Measurements from ENCODE around the gene HDAC9.

Gene HDAC9

DNA sequence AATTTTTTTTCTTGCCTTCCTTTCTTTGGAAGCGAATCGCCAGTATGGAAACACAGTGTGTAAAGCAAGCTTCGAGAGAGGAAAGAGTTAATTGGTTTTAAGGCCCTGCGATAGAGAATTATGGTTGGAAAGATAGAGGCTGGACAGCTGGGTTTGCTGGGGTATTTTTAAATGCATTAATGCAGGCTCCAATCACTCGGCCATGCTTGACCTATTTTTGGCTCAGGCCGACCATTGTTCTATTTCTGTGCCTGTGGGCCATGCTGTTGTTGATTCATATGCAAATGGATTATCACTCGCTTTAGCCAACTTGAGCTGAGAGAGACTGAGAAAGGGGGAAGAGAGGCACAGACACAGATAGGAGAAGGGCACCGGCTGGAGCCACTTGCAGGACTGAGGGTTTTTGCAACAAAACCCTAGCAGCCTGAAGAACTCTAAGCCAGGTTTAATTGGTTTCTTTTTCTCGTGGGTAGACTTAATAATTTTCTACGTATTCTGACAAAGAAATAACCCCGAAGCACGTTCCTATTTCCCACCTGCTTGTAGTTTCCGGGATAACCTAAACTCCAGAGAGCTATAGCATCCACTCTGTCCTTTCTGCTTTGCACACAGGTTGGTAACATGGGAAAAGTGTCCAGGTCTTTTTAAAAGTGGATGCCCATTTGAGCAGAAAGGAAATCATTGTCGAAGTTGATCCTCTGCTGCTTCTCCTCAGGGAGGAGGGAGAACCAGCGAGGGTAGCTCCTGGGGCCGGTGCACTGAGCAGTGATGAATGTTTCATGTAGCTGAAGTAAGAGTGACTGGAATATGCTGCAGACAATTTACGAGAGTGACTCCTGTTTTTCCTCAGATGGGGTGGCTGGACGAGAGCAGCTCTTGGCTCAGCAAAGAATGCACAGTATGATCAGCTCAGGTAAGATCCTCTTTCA lies at the start of gene HDAC9:
Gene HDAC9, plus strand, starts transcription at position 338 of the 929 bp plus-strand sequence. Its CDS starts 554 bp downstream, at position 892.
- DNase-seq (ENCODE audit: low read depth, low spot score) = no peak
- peak within 1 kb of the TSS; percentile 44 for H3K4me3 ChIP-seq (ENCODE audit: low read depth, low read length)
- CTCF ChIA-PET = interaction anchor here (0.7 to 1.5 kb wide), 7 partner anchors 11 to 143 kb away, joined by 3 to 6 read pairs (median 3); no protein-coding TSS in a partner anchor
- POLR2A ChIA-PET = interaction anchor here (0.5 to 1.5 kb wide), 4 partner anchors 11 to 35 kb away, joined by 3 to 7 read pairs (median 3); no protein-coding TSS in a partner anchor
- TF ChIP-seq, protein P1, sequence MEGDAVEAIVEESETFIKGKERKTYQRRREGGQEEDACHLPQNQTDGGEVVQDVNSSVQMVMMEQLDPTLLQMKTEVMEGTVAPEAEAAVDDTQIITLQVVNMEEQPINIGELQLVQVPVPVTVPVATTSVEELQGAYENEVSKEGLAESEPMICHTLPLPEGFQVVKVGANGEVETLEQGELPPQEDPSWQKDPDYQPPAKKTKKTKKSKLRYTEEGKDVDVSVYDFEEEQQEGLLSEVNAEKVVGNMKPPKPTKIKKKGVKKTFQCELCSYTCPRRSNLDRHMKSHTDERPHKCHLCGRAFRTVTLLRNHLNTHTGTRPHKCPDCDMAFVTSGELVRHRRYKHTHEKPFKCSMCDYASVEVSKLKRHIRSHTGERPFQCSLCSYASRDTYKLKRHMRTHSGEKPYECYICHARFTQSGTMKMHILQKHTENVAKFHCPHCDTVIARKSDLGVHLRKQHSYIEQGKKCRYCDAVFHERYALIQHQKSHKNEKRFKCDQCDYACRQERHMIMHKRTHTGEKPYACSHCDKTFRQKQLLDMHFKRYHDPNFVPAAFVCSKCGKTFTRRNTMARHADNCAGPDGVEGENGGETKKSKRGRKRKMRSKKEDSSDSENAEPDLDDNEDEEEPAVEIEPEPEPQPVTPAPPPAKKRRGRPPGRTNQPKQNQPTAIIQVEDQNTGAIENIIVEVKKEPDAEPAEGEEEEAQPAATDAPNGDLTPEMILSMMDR (IDR thresholded peaks at IDR 0.05; ENCODE audit: insufficient read depth, low read length, missing control alignments) = no peak

DNA sequence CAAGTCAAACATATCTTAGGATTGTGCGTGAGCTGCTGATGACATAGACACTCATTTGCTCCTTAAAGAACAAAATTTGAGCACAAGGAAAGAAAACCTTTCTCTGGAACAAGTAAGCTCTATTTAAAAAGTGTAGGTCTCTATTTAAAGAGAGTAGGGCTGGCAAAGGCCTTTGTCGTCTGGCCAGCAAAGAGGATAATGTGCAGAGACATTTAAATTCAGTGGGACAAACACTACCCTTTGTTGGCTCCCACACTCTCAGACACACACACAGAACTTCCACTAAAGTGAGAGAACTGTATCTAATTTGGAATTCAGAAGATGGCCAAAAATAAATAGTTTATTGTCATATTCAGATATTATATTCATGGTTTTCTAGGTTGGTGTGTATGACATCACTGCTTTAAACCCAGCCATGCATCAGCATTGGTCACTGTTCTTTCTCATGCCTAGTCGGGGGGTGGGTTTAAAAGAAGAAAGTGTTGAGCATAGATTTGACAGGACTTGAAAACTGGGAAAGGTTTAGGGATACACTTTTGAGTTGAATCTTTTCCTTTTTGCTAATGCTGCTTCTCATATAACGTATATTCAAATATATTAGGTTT lies 49.5 kb upstream of the HDAC9 start:
- TF ChIP-seq, protein P1 (IDR thresholded peaks at IDR 0.05; ENCODE audit: insufficient read depth, low read length, missing control alignments) = no peak
- DNase-seq (ENCODE audit: low read depth, low spot score) = no peak
- POLR2A ChIA-PET = no interaction called here
- no peak overlapping the region for H3K4me3 ChIP-seq (ENCODE audit: low read depth, low read length)
- CTCF ChIA-PET = no interaction called here

DNA sequence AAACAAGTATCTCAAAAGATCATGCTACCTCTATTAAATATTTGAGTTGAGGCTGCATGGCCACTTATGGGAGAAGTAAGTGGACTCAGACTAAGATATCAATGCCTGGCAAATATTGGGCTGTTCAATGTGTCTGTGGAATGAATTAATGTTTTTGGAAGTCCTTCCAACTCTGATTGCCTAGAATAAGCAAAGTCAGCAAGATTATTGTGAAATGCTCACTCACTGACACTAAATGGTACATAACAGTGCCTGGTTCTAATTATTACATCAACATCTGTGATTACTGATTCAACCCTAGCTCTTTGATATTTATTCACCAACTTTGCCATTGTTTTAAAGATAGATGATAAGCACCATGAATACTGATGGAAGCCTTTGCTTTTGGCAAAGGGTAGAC lies 45.5 kb upstream of the HDAC9 start:
- no peak overlapping the region for H3K4me3 ChIP-seq (ENCODE audit: low read depth, low read length)
- CTCF ChIA-PET = no interaction called here
- no peak for DNase-seq (ENCODE audit: low read depth, low spot score)
- POLR2A ChIA-PET = no interaction called here
- TF ChIP-seq, protein P1 (IDR thresholded peaks at IDR 0.05; ENCODE audit: insufficient read depth, low read length, missing control alignments) = no peak

DNA sequence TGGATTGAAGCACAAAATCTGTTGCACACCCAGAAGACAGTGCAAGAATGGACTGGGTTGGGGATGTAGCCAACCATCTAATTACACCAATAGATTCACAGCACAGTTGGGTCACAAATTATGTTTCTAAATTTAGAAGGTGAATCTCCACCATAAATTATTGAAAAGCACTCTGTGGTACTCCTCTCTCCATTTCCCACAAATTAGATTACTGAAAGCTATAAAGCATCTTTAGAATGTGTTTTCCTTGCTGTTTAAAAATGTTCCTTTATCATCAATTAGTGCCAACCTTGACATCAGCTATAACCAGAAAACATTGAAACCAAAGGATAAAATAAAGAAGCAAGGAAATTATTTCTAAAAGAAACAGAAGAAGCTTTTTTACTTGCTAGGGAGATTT lies 39.9 kb upstream of the HDAC9 start:
- ChIA-PET POLR2A (no interaction called here), CTCF (no interaction called here)
- no peak overlapping the region for H3K4me3 ChIP-seq (ENCODE audit: low read depth, low read length)
- DNase-seq (ENCODE audit: low read depth, low spot score) = no peak
- TF ChIP-seq, protein P1 (IDR thresholded peaks at IDR 0.05; ENCODE audit: insufficient read depth, low read length, missing control alignments) = no peak

DNA sequence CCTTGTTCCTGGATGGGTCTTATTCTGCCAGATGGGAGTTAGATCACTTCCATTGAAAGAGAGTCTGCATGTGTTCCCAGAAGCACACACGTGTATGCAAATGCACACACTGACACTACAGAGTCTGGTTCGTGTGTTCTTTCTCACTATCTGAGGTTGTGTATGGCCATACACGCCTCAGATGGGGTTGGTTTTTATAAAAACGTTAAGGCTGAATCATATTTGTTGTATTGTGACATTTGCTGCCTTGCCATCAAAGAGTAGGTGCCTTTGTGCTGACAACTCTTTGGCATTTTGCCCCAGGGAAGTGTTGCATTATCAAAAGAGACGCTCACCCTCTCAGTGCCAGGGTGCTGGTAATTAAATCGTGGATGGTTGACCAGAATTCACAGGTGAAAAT lies 37.7 kb upstream of the HDAC9 start:
- DNase-seq (ENCODE audit: low read depth, low spot score) = no peak
- POLR2A ChIA-PET = no interaction called here
- H3K4me3 ChIP-seq (ENCODE audit: low read depth, low read length) = no peak overlapping the region
- TF ChIP-seq, protein P1 (IDR thresholded peaks at IDR 0.05; ENCODE audit: insufficient read depth, low read length, missing control alignments) = no peak
- CTCF ChIA-PET = no interaction called here

DNA sequence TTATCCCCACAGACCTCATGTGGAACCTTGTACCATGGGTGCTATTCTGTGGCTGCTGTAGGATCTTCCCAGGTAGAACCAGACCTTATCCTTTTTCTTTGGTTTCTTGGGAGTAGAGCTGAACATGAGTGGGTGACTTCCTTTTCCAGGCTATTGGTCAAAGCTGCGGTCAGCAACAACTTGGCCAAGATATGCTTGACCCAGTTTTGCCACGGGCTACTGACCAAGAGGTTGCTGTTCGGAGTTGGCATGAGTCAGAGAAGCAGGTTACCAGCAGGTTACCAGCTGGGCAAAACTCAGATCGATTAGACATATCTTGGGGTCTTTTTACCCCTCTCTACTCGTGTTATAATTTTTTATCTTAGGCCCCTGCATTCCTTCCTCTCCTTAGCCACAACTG lies 36.7 kb upstream of the HDAC9 start:
- POLR2A ChIA-PET = no interaction called here
- no peak for DNase-seq (ENCODE audit: low read depth, low spot score)
- H3K4me3 ChIP-seq (ENCODE audit: low read depth, low read length) = no peak overlapping the region
- CTCF ChIA-PET = no interaction called here
- TF ChIP-seq, protein P1 (IDR thresholded peaks at IDR 0.05; ENCODE audit: insufficient read depth, low read length, missing control alignments) = no peak

Data from AG04449 (cell line).